KMS-11 (cell line): ENCODE results near the gene SNTN.

ENCODE experiments used
- H2AFZ ChIP-seq: fragments of 200-600 bp; sonication (generic); 2 replicates; pipeline ENCODE4 v1.6.1; 2016; ENCODE audit warnings: antibody characterized with exemption, mixed run types, low read depth
- H3K27ac ChIP-seq: fragments of 200-600 bp; sonication (generic); 2 replicates; pipeline ENCODE4 v1.6.1; 2016; ENCODE audit warnings: mild to moderate bottlenecking, mixed run types
- H3K27me3 ChIP-seq: fragments of 200-600 bp; sonication (generic); 2 replicates; pipeline ENCODE4 v1.6.1; 2017; ENCODE audit warnings: mild to moderate bottlenecking, low read depth, mixed run types, moderate library complexity; ENCODE audit not compliant: insufficient read depth
- H3K36me3 ChIP-seq: fragments of 200-600 bp; sonication (generic); 2 replicates; pipeline ENCODE4 v1.6.1; 2017; ENCODE audit warnings: mild to moderate bottlenecking, mixed run types; ENCODE audit not compliant: insufficient read depth
- H3K4me1 ChIP-seq: fragments of 200-600 bp; sonication (generic); 2 replicates; pipeline ENCODE4 v1.6.1; 2016; ENCODE audit warnings: mild to moderate bottlenecking, low read depth, mixed run types; ENCODE audit not compliant: poor library complexity, severe bottlenecking
- H3K4me2 ChIP-seq: fragments of 200-600 bp; sonication (generic); 2 replicates; pipeline ENCODE4 v1.7.0; 2016; ENCODE audit warnings: mild to moderate bottlenecking, mixed run types
- H3K4me3 ChIP-seq: fragments of 200-600 bp; sonication (generic); IDR thresholded peaks from 2 replicates; pipeline ENCODE4 v1.6.1; 2017; ENCODE audit warnings: low read depth, low read length, mixed read lengths; ENCODE audit not compliant: insufficient read depth
- H3K79me2 ChIP-seq: fragments of 200-600 bp; sonication (generic); 2 replicates; pipeline ENCODE4 v1.6.1; 2016; ENCODE audit warnings: low read depth, mixed run types; ENCODE audit not compliant: insufficient read depth
- H3K9ac ChIP-seq: fragments of 200-600 bp; sonication (generic); 2 replicates; pipeline ENCODE4 v1.6.1; 2016; ENCODE audit warnings: mild to moderate bottlenecking, mixed run types
- H4K20me1 ChIP-seq: fragments of 200-600 bp; sonication (generic); 2 replicates; pipeline ENCODE4 v1.6.1; 2016; ENCODE audit warnings: mild to moderate bottlenecking, mixed run types; ENCODE audit not compliant: insufficient read depth
- CTCF ChIP-seq: fragments of 200-600 bp; sonication (generic); conservative IDR thresholded peaks from 2 replicates; pipeline ENCODE4 v1.6.1; 2017; ENCODE audit warnings: low read depth, mild to moderate bottlenecking, antibody characterized with exemption, low read length, moderate library complexity, mixed read lengths

Gene SNTN

DNA sequence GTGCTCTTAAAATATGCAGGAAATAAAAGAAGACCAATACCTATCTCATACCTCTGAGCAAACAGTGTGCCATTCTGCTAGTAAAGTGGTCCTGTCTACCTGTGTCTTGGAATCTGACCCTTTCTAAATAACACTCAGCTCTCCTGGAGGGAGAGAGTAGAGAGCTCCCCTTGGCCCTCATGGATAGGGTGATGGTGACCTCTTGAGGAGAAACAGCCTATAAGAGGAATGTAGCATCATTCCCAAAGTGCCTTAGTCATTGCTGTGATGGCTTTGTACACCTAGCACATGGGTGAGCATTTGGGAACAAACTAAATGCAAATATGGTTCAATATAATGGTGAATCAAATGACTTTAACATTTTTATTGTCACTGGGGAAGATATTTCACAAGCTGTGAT, 10.0 kb downstream of the SNTN start:
- H3K4me1 ChIP-seq: no peaks in the 10 kb centered on the region
- no peak overlapping the region for H3K4me2 ChIP-seq
- no peaks in the 10 kb centered on the region for H3K79me2 ChIP-seq
- H3K27me3 ChIP-seq: no peaks in the 10 kb centered on the region
- H3K27ac ChIP-seq: no peak overlapping the region
- H3K9ac ChIP-seq: no peak overlapping the region
- no peak overlapping the region for H3K4me3 ChIP-seq
- no peaks in the 10 kb centered on the region for H4K20me1 ChIP-seq
- TF ChIP-seq CTCF: no peak
- H2AFZ ChIP-seq: no peak overlapping the region
- H3K36me3 ChIP-seq: no peaks in the 10 kb centered on the region

- Histone ChIP-seq H4K20me1 (no peaks in the 10 kb centered on the region), H3K9ac (no peak overlapping the region), H3K27ac (no peak overlapping the region), H3K4me2 (no peak overlapping the region), H3K4me3 (no peak overlapping the region), H3K79me2 (no peaks in the 10 kb centered on the region), H2AFZ (no peak overlapping the region), H3K27me3 (no peaks in the 10 kb centered on the region), H3K36me3 (no peaks in the 10 kb centered on the region), H3K4me1 (no peaks in the 10 kb centered on the region)
- no peak for TF ChIP-seq CTCF
These were observed 18.1 kb downstream of the SNTN start for GRCh38 chr3:63670544-63670943.

GRCh38 chr3:63673111-63673510, 20.6 kb downstream of the SNTN start:
- H4K20me1 ChIP-seq: no peaks in the 10 kb centered on the region
- H3K79me2 ChIP-seq: no peaks in the 10 kb centered on the region
- no peak for TF ChIP-seq CTCF
- no peak overlapping the region for H2AFZ ChIP-seq
- no peak overlapping the region for H3K4me3 ChIP-seq
- no peaks in the 10 kb centered on the region for H3K36me3 ChIP-seq
- H3K4me1 ChIP-seq: no peaks in the 10 kb centered on the region
- H3K4me2 ChIP-seq: no peak overlapping the region
- no peaks in the 10 kb centered on the region for H3K27me3 ChIP-seq
- no peak overlapping the region for H3K27ac ChIP-seq
- H3K9ac ChIP-seq: no peak overlapping the region

DNA sequence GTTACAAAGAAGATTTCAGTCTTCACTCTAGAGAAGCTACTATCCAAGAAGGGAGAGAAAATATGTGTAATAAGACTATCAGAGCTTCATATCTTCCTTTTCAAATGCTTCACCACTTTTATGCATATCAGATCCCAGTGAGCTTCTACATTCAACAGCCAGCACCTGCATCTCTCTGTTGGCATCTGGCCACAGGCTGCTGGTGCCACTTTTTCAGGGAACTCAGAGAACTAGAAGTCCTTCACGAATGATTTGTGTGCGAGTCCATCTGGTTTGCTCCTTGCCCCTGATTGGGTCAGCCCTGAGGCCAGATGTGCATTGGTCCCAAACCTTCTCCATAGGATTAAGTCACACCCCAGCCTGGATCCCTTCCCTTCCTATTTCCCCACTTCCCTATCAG, 22.1 kb downstream of the SNTN start:
- no peak overlapping the region for H3K4me3 ChIP-seq
- TF ChIP-seq CTCF: no peak
- H3K27me3 ChIP-seq: no peaks in the 10 kb centered on the region
- no peak overlapping the region for H3K9ac ChIP-seq
- H3K79me2 ChIP-seq: no peaks in the 10 kb centered on the region
- H4K20me1 ChIP-seq: no peaks in the 10 kb centered on the region
- no peak overlapping the region for H3K27ac ChIP-seq
- H3K4me2 ChIP-seq: no peak overlapping the region
- H2AFZ ChIP-seq: no peak overlapping the region
- H3K36me3 ChIP-seq: no peaks in the 10 kb centered on the region
- no peaks in the 10 kb centered on the region for H3K4me1 ChIP-seq

DNA sequence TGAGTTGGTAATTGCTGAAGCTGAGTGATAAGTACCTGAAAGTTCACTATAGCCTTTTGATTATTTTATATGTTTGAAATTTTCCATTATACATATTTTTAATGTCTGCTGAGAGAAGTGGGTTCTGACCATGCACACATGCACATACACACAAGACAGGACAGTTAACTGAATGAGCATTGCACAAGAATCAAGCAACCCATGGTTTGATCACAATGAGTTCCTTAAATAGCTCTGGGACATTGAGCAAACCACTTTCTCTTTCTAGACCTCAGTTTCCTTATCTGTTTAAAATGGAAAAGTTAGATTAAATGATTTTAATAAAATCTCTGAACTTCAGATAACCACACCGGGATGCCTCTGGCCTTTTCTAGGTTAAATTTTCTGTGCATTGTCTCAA, 26.7 kb downstream of the SNTN start:
- no peaks in the 10 kb centered on the region for H3K4me1 ChIP-seq
- no peaks in the 10 kb centered on the region for H3K27me3 ChIP-seq
- H3K4me3 ChIP-seq: no peak overlapping the region
- no peak overlapping the region for H2AFZ ChIP-seq
- H3K27ac ChIP-seq: no peak overlapping the region
- no peaks in the 10 kb centered on the region for H3K36me3 ChIP-seq
- H4K20me1 ChIP-seq: no peaks in the 10 kb centered on the region
- no peak overlapping the region for H3K9ac ChIP-seq
- no peak for TF ChIP-seq CTCF
- no peaks in the 10 kb centered on the region for H3K79me2 ChIP-seq
- H3K4me2 ChIP-seq: no peak overlapping the region
